Measurements from ENCODE around the gene COL4A2. TPM values are rescaled to one million over a fixed set of nuclear protein-coding genes. Genes with fewer than 3 reads are reported as not detected.

COL4A2 gene
- total and polyA plus RNA-seq, 7 experiments from 2014 or later, result 0.05 TPM; not detected in 6

- no peaks in the 10 kb centered on the region for H3K4me1 ChIP-seq (ENCODE audit: control insufficient read depth in 2 of 2, insufficient read depth in 2 of 2, low read length in 2 of 2)
- intact Hi-C loops (cut with micrococcal nuclease), result no loop called here
- no peaks in the 10 kb centered on the region for H3K36me3 ChIP-seq (ENCODE audit: control insufficient read depth in 2 of 3, insufficient read depth in 3 of 3, low read length in 3 of 3)
- Mint-ChIP-seq H3K4me3 (no peak overlapping the region), H3K4me1 (no peaks in the 10 kb centered on the region), H3K27me3 (peaks cover 15 to 38% (median 25%) of the 10 kb centered on the region in 5 donors), H3K36me3 (no peaks in the 10 kb centered on the region), H3K27ac (no peak overlapping the region), H3K9me3 (no peaks in the 10 kb centered on the region)
- H3K27ac ChIP-seq (ENCODE audit: low read depth, low read length), result no peak overlapping the region
- no peaks in the 10 kb centered on the region for H3K9me3 ChIP-seq (ENCODE audit: control insufficient read depth in 2 of 3, low read length in 3 of 3)
- ATAC-seq (no peak), DNase-seq (no peak)
- CTCF ChIA-PET, result no interaction called here
- H3K27me3 ChIP-seq (ENCODE audit: control insufficient read depth in 2 of 2, insufficient read depth in 2 of 2, low read length in 2 of 2), result no peaks in the 10 kb centered on the region
- H3K4me3 ChIP-seq (ENCODE audit: low read length), result no peak overlapping the region
- POLR2A ChIA-PET, result no interaction called here
These were observed 66.5 kb downstream of the COL4A2 start for GRCh38 chr13:110373617-110374016.

- no peaks in the 10 kb centered on the region for H3K4me1 ChIP-seq (ENCODE audit: control insufficient read depth in 2 of 2, insufficient read depth in 2 of 2, low read length in 2 of 2)
- peaks cover 15 to 37% (median 25%) of the 10 kb centered on the region in 5 donors for H3K27me3 Mint-ChIP-seq
- H3K9me3 ChIP-seq (ENCODE audit: control insufficient read depth in 2 of 3, low read length in 3 of 3), result no peaks in the 10 kb centered on the region
- no peaks in the 10 kb centered on the region for H3K36me3 ChIP-seq (ENCODE audit: control insufficient read depth in 2 of 3, insufficient read depth in 3 of 3, low read length in 3 of 3)
- DNase-seq, result no peak
- ATAC-seq, result no peak
- CTCF ChIA-PET, result no interaction called here
- peak overlapping the region in 1 of 10 donors; percentile 40 for H3K4me3 Mint-ChIP-seq
- no peak overlapping the region for H3K4me3 ChIP-seq (ENCODE audit: low read length)
- POLR2A ChIA-PET, result no interaction called here
- no peak overlapping the region for H3K27ac Mint-ChIP-seq
- H3K27ac ChIP-seq (ENCODE audit: low read depth, low read length), result no peak overlapping the region
- H3K4me1 Mint-ChIP-seq, result no peaks in the 10 kb centered on the region
- intact Hi-C loops (cut with micrococcal nuclease), result no loop called here
- no peaks in the 10 kb centered on the region for H3K36me3 Mint-ChIP-seq
- no peaks in the 10 kb centered on the region for H3K27me3 ChIP-seq (ENCODE audit: control insufficient read depth in 2 of 2, insufficient read depth in 2 of 2, low read length in 2 of 2)
- no peaks in the 10 kb centered on the region for H3K9me3 Mint-ChIP-seq
These were observed 67.6 kb downstream of the COL4A2 start for GRCh38 chr13:110374431-110375370.

- Histone ChIP-seq H3K9me3 (ENCODE audit: control insufficient read depth in 2 of 3, low read length in 3 of 3) (no peaks in the 10 kb centered on the region), H3K4me1 (ENCODE audit: control insufficient read depth in 2 of 2, insufficient read depth in 2 of 2, low read length in 2 of 2) (no peaks in the 10 kb centered on the region), H3K36me3 (ENCODE audit: control insufficient read depth in 2 of 3, insufficient read depth in 3 of 3, low read length in 3 of 3) (no peaks in the 10 kb centered on the region), H3K27me3 (ENCODE audit: control insufficient read depth in 2 of 2, insufficient read depth in 2 of 2, low read length in 2 of 2) (no peaks in the 10 kb centered on the region), H3K27ac (ENCODE audit: low read depth, low read length) (no peak overlapping the region), H3K4me3 (ENCODE audit: low read length) (no peak overlapping the region)
- Mint-ChIP-seq H3K4me1 (no peaks in the 10 kb centered on the region), H3K27me3 (peaks cover 15 to 37% (median 25%) of the 10 kb centered on the region in 5 donors), H3K9me3 (peaks cover 0 to 8% (median 0%) of the 10 kb centered on the region in 11 donors), H3K4me3 (no peak overlapping the region), H3K27ac (no peak overlapping the region), H3K36me3 (no peaks in the 10 kb centered on the region)
- CTCF ChIA-PET, result no interaction called here
- POLR2A ChIA-PET, result no interaction called here
- intact Hi-C loops (cut with micrococcal nuclease), result no loop called here
- ATAC-seq (no peak), DNase-seq (no peak)
These were observed 69.0 kb downstream of the COL4A2 start for GRCh38 chr13:110376120-110376519.

- intact Hi-C loops (cut with micrococcal nuclease), result no loop called here
- H3K4me1 ChIP-seq (ENCODE audit: control insufficient read depth in 2 of 2, insufficient read depth in 2 of 2, low read length in 2 of 2), result no peaks in the 10 kb centered on the region
- Mint-ChIP-seq H3K9me3 (peaks cover 0 to 10% (median 0%) of the 10 kb centered on the region in 11 donors), H3K36me3 (no peaks in the 10 kb centered on the region), H3K27ac (no peak overlapping the region), H3K4me3 (no peak overlapping the region), H3K27me3 (peaks cover 20 to 45% (median 33%) of the 10 kb centered on the region in 5 donors), H3K4me1 (no peaks in the 10 kb centered on the region)
- CTCF ChIA-PET, result no interaction called here
- no peaks in the 10 kb centered on the region for H3K36me3 ChIP-seq (ENCODE audit: control insufficient read depth in 2 of 3, insufficient read depth in 3 of 3, low read length in 3 of 3)
- POLR2A ChIA-PET, result no interaction called here
- DNase-seq (no peak), ATAC-seq (no peak)
- H3K27ac ChIP-seq (ENCODE audit: low read depth, low read length), result no peak overlapping the region
- no peak overlapping the region for H3K4me3 ChIP-seq (ENCODE audit: low read length)
- H3K27me3 ChIP-seq (ENCODE audit: control insufficient read depth in 2 of 2, insufficient read depth in 2 of 2, low read length in 2 of 2), result no peaks in the 10 kb centered on the region
- H3K9me3 ChIP-seq (ENCODE audit: control insufficient read depth in 2 of 3, low read length in 3 of 3), result no peaks in the 10 kb centered on the region
These were observed 70.2 kb downstream of the COL4A2 start for GRCh38 chr13:110377178-110377825.

DNA sequence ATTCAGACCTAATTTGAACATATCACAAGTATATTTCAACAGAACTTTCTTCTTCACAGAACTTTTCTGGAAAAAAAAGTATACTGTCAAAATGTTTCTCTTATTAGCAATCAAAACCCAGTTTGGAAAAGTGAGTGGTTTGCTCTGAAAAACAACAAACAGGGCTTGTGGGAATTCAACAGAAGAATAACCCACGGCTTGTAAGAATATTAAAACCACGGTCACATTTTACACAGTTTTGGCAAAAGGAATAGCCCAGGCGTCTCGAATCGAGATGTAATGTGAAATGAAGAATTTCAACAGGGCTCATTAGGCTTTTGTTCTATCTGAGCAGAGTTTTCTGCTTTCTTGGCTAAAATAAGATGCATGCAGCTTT lies 70.7 kb downstream of the COL4A2 start:
- Mint-ChIP-seq H3K36me3 (no peaks in the 10 kb centered on the region), H3K4me1 (no peaks in the 10 kb centered on the region), H3K27me3 (peaks cover 17 to 45% (median 28%) of the 10 kb centered on the region in 5 donors), H3K27ac (no peak overlapping the region), H3K9me3 (peaks cover 0 to 10% (median 0%) of the 10 kb centered on the region in 11 donors), H3K4me3 (no peak overlapping the region)
- ATAC-seq, result no peak
- POLR2A ChIA-PET, result no interaction called here
- no peaks in the 10 kb centered on the region for H3K27me3 ChIP-seq (ENCODE audit: control insufficient read depth in 2 of 2, insufficient read depth in 2 of 2, low read length in 2 of 2)
- DNase-seq, result no peak
- CTCF ChIA-PET, result no interaction called here
- H3K36me3 ChIP-seq (ENCODE audit: control insufficient read depth in 2 of 3, insufficient read depth in 3 of 3, low read length in 3 of 3), result no peaks in the 10 kb centered on the region
- H3K27ac ChIP-seq (ENCODE audit: low read depth, low read length), result no peak overlapping the region
- H3K4me1 ChIP-seq (ENCODE audit: control insufficient read depth in 2 of 2, insufficient read depth in 2 of 2, low read length in 2 of 2), result no peaks in the 10 kb centered on the region
- no peaks in the 10 kb centered on the region for H3K9me3 ChIP-seq (ENCODE audit: control insufficient read depth in 2 of 3, low read length in 3 of 3)
- intact Hi-C loops (cut with micrococcal nuclease), result no loop called here
- H3K4me3 ChIP-seq (ENCODE audit: low read length), result no peak overlapping the region

GRCh38 chr13:110379358-110379757 lies 72.3 kb downstream of the COL4A2 start:
- no peak for DNase-seq
- Mint-ChIP-seq H3K4me3 (no peak overlapping the region), H3K36me3 (no peaks in the 10 kb centered on the region), H3K27me3 (peaks cover 7 to 37% (median 20%) of the 10 kb centered on the region in 5 donors), H3K4me1 (no peaks in the 10 kb centered on the region), H3K27ac (no peak overlapping the region), H3K9me3 (peaks cover 0 to 10% (median 2%) of the 10 kb centered on the region in 11 donors)
- Histone ChIP-seq H3K4me3 (ENCODE audit: low read length) (no peak overlapping the region), H3K27ac (ENCODE audit: low read depth, low read length) (no peak overlapping the region), H3K27me3 (ENCODE audit: control insufficient read depth in 2 of 2, insufficient read depth in 2 of 2, low read length in 2 of 2) (no peaks in the 10 kb centered on the region), H3K9me3 (ENCODE audit: control insufficient read depth in 2 of 3, low read length in 3 of 3) (no peaks in the 10 kb centered on the region), H3K36me3 (ENCODE audit: control insufficient read depth in 2 of 3, insufficient read depth in 3 of 3, low read length in 3 of 3) (no peaks in the 10 kb centered on the region), H3K4me1 (ENCODE audit: control insufficient read depth in 2 of 2, insufficient read depth in 2 of 2, low read length in 2 of 2) (no peaks in the 10 kb centered on the region)
- intact Hi-C loops (cut with micrococcal nuclease), result no loop called here
- POLR2A ChIA-PET, result no interaction called here
- CTCF ChIA-PET, result no interaction called here
- no peak for ATAC-seq
